ENCODE results near the gene AKAP8.
"Not testable (repeated sequence)": the region's sequence is repeated elsewhere in the genome, so short reads cannot be mapped to it uniquely, and the experiment has no call there.

GRCh38 chr19:15341328-15341727, 38.3 kb downstream of the AKAP8 start:
- TF ChIP-seq, protein P1, sequence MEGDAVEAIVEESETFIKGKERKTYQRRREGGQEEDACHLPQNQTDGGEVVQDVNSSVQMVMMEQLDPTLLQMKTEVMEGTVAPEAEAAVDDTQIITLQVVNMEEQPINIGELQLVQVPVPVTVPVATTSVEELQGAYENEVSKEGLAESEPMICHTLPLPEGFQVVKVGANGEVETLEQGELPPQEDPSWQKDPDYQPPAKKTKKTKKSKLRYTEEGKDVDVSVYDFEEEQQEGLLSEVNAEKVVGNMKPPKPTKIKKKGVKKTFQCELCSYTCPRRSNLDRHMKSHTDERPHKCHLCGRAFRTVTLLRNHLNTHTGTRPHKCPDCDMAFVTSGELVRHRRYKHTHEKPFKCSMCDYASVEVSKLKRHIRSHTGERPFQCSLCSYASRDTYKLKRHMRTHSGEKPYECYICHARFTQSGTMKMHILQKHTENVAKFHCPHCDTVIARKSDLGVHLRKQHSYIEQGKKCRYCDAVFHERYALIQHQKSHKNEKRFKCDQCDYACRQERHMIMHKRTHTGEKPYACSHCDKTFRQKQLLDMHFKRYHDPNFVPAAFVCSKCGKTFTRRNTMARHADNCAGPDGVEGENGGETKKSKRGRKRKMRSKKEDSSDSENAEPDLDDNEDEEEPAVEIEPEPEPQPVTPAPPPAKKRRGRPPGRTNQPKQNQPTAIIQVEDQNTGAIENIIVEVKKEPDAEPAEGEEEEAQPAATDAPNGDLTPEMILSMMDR (IDR thresholded peaks at IDR 0.05; ENCODE audit: low read depth, low read length) = not testable (repeated sequence)
- TF ChIP-seq MAX (IDR thresholded peaks at IDR 0.05; ENCODE audit: low read depth, low read length); POLR2A (IDR thresholded peaks at IDR 0.05; ENCODE audit: extremely low read depth, insufficient read length): not testable (repeated sequence)
